Spleen (tissue), 11 donors: Measurements from ENCODE around the gene OGG1. TPM values are rescaled to one million over a fixed set of nuclear protein-coding genes. Genes with fewer than 3 reads are reported as not detected.
A peak's percentile ranks its signal among the peaks of the same experiment; 100 is the strongest.

Source experiments
- DNase-seq: peaks from one replicate; pipeline ENCODE4 v3.0.0-alpha.2; 2020
- H3K27ac ChIP-seq, 8 donors: fragments of 200-600 bp; sonication (generic) in 7 of 8; 1 replicate in 4 of 8; 2 replicates in 4 of 8; pipeline versions ENCODE4 v1.5.0 to v1.8.0; 2016 to 2021; ENCODE audit warnings: inconsistent platforms in 4 of 8, mild to moderate bottlenecking in 4 of 8, moderate library complexity in 1 of 8
- H3K27me3 ChIP-seq, 7 donors: fragments of 200-600 bp; sonication (generic) in 6 of 7; replicated peaks in 1 of 7; 1 replicate in 4 of 7; 2 replicates in 3 of 7; pipeline versions ENCODE4 v1.5.0 to v1.8.0; 2016 to 2021; ENCODE audit warnings: inconsistent platforms in 3 of 7, mild to moderate bottlenecking in 1 of 7
- H3K36me3 ChIP-seq, 6 donors: fragments of 200-600 bp; sonication (generic) in 5 of 6; 1 replicate in 4 of 6; 2 replicates in 2 of 6; pipeline versions ENCODE4 v1.5.0 to v1.8.0; 2016 to 2021; ENCODE audit warnings: inconsistent platforms in 2 of 6
- H3K4me1 ChIP-seq, 6 donors: fragments of 200-600 bp; sonication (generic) in 5 of 6; 1 replicate in 3 of 6; 2 replicates in 3 of 6; pipeline versions ENCODE4 v1.5.0 to v1.8.0; 2016 to 2021; ENCODE audit warnings: inconsistent platforms in 3 of 6
- H3K4me3 ChIP-seq, 8 donors: fragments of 200-600 bp; sonication (generic) in 7 of 8; 1 replicate in 4 of 8; 2 replicates in 4 of 8; pipeline versions ENCODE4 v1.5.0 to v1.8.0; 2016 to 2021; ENCODE audit warnings: inconsistent platforms in 4 of 8, mild to moderate bottlenecking in 4 of 8, moderate library complexity in 2 of 8
- H3K9me3 ChIP-seq, 8 donors: fragments of 200-600 bp; sonication (generic) in 7 of 8; 1 replicate in 4 of 8; 2 replicates in 4 of 8; pipeline versions ENCODE4 v1.5.0 to v1.8.0; 2016 to 2021; ENCODE audit warnings: inconsistent platforms in 4 of 8
- CTCF ChIP-seq, 11 experiments: fragments of 200-600 bp in 7 of 11; fragments of 450-650 bp in 4 of 11; sonication (generic) in 4 of 11; IDR thresholded peaks in 8 of 11; conservative IDR thresholded peaks in 3 of 11; 1 replicate in 7 of 11; 2 replicates in 4 of 11; pipeline versions ENCODE4 v1.4.0 to v1.8.0; 2016 to 2021; ENCODE audit warnings: antibody characterized with exemption in 11 of 11, inconsistent platforms in 4 of 11, mild to moderate bottlenecking in 1 of 11
- POLR2A ChIP-seq, 3 donors: fragments of 450-650 bp; IDR thresholded peaks; one replicate each; pipeline ENCODE4 v1.5.1; 2017; ENCODE audit warnings: antibody characterized with exemption in 3 of 3, mild to moderate bottlenecking in 1 of 3
- POLR2AphosphoS5 ChIP-seq, 3 donors: sonication (generic); formaldehyde crosslinking; IDR thresholded peaks; one replicate each; pipeline ENCODE4 v1.5.1; 2017; ENCODE audit warnings: antibody characterized with exemption in 3 of 3
- WGBS, 5 donors: extraction: QIAGEN DNeasy Blood & Tissue Kit in 3 of 5; methylation state at CpG; one replicate each; pipeline versions ENCODE4 v1.1.5 to v1.1.7; 2013 to 2018; 5-methylcytosine and 5-hydroxymethylcytosine counted together
- intact Hi-C: fragments of 100-400 bp; cut with DNase I; formaldehyde crosslinking; loops from one replicate; pipeline ENCODE4 v1.15.0; 2023; ENCODE audit warnings: low total_unique reads
- polyA plus RNA-seq, 3 donors: library from polyadenylated mRNA; stranded (reverse); fragments of 200-250 nt; gene quantifications; one replicate each; pipeline ENCODE4 v1.2.1, GENCODE V29; 2013
- total RNA-seq, 7 donors: library from RNA; depleted of rRNA in 3 of 7; stranded (reverse); fragments of >200 nt in 3 of 7; fragmentation: NEBNext Ultra II Directional in 4 of 7; extraction: Animal tissue kit (Norgen Biotek cat#: 25700) in 4 of 7; gene quantifications; one replicate each; pipeline versions ENCODE4 v1.1.0 to v1.2.1, GENCODE V29; 2016 to 2021
- donor health status: healthy with polysubstance abuse.
- donor health status: DM: no; HTN: no; CAD: no; lungs with moderate emphysema.
- donor health status: DM: no; HTN: no; CAD: no.
- donor health status: Bipolar disorder and iron deficiency.
- donor health status: healthy.
- donor health status: DM: no; HTN: no; CAD: no.
- donor health status: DM: yes; HTN: yes; CAD: no.

The OGG1 gene
- total and polyA plus RNA-seq, 10 donors, result 9.3 to 34.5 (median 26.7) TPM

DNA sequence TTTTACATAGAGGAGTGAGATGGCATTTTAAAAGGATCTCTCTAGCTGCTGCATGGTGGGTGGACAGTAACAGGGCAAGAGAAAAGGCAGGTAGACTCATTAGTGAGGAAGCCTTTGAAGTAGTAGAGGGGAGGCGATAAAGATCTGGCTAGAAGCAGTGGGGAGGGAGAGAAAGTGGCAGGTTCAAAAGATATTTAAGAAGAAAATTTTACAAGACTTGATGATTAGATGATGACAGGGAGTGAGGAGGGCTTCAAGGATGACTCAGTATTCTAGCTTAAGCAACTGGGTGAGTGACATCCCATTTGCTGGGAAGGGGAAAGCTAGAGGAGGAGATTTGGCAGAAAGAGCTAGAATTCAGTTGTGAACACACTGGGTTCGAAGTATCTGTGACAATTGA is 22.0 kb upstream of the OGG1 start:
- TF ChIP-seq CTCF (IDR thresholded peaks at IDR 0.05 in 8 of 11, conservative IDR thresholded peaks at IDR 0.05 in 3 of 11) (no peak), POLR2AphosphoS5 (IDR thresholded peaks at IDR 0.05) (no peak), POLR2A (IDR thresholded peaks at IDR 0.05) (no peak)
- no peaks in the 10 kb centered on the region for H3K9me3 ChIP-seq
- H3K36me3 ChIP-seq, result no peaks in the 10 kb centered on the region
- WGBS, 5 donors, result 86 to 94% (median 90%) methylated on average over 2 of the region's 2 CpGs
- DNase-seq, result no peak
- peak overlapping the region in 3 of 8 donors; percentile 41 to 45 (median 41) for H3K27ac ChIP-seq
- H3K4me1 ChIP-seq, result peaks cover 11 to 36% (median 25%) of the 10 kb centered on the region in 6 donors
- H3K4me3 ChIP-seq, result no peak overlapping the region
- intact Hi-C loops, result no loop called here
- H3K27me3 ChIP-seq, result no peaks in the 10 kb centered on the region

DNA sequence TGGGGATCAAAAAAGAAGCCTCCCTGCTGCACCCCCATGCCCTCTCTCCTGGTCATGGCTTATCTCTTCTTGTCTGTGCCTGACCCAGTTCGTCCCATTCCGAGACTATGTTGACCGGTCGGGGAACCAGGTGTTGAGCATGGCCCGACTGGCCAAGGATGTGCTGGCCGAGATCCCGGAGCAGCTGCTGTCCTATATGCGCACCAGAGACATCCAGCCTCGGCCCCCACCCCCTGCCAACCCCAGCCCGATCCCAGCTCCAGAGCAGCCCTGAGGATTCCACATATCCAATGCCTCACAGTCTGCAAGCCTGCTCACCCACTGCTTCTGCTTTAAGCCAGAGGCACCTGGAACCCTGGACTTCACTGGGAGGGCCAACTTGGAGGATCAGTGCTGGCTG is 20.3 kb upstream of the OGG1 start:
- no peak overlapping the region for H3K27ac ChIP-seq
- TF ChIP-seq POLR2AphosphoS5 (IDR thresholded peaks at IDR 0.05) (no peak), POLR2A (IDR thresholded peaks at IDR 0.05) (no peak), CTCF (IDR thresholded peaks at IDR 0.05 in 8 of 11, conservative IDR thresholded peaks at IDR 0.05 in 3 of 11) (no peak)
- DNase-seq, result peak; percentile 80
- H3K9me3 ChIP-seq, result no peaks in the 10 kb centered on the region
- WGBS, 5 donors, result 89 to 97% (median 95%) methylated on average over 9 to 10 of the region's 10 CpGs
- peaks cover 24 to 53% (median 41%) of the 10 kb centered on the region in 6 donors for H3K4me1 ChIP-seq
- no peaks in the 10 kb centered on the region for H3K27me3 ChIP-seq
- no peak overlapping the region for H3K4me3 ChIP-seq
- H3K36me3 ChIP-seq, result peaks cover 0 to 6% (median 3%) of the 10 kb centered on the region in 6 donors
- intact Hi-C loops, result no loop called here

DNA sequence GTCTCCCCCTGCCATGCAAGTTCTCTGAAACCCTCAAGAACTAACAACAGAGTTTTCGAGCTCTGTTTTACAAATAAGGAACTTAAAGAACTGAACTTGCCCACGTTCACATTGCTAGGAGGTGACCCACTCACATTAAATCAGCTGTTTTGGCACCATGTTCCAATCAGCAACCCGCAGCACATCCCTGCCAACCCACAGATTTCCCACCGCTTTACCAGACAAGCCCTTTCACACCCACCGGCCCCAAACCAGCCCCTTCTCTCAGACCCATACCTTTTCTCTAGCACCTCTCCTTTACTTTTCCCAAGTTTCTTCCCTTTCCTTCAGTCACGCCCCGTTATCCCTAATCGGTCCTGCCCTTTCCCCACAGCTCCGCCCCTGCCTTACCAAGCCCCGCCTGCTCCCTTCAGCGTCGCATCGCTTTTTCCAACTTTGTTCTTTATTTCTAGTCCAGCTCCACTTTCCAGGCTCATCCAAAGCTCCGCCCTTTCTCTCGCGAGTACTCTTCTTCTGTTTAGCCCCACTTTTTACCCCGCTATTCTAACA is 19.0 kb upstream of the OGG1 start:
- peaks cover 28 to 66% (median 53%) of the 10 kb centered on the region in 6 donors for H3K4me1 ChIP-seq
- WGBS, 5 donors, result 1 to 3% (median 2%) methylated on average over 16 to 17 of the region's 17 CpGs
- no peak for DNase-seq
- TF ChIP-seq POLR2AphosphoS5 (IDR thresholded peaks at IDR 0.05) (no peak), POLR2A (IDR thresholded peaks at IDR 0.05) (no peak), CTCF (IDR thresholded peaks at IDR 0.05 in 8 of 11, conservative IDR thresholded peaks at IDR 0.05 in 3 of 11) (peak in 2 of 11 experiments; percentile 33 to 35)
- peak overlapping the region; percentile 91 to 99 (median 95) for H3K27ac ChIP-seq
- no peaks in the 10 kb centered on the region for H3K9me3 ChIP-seq
- intact Hi-C loops, result no loop called here
- H3K36me3 ChIP-seq, result peaks cover 0 to 19% (median 14%) of the 10 kb centered on the region in 6 donors
- H3K27me3 ChIP-seq, result no peaks in the 10 kb centered on the region
- peak overlapping the region; percentile 53 to 99 (median 96) for H3K4me3 ChIP-seq

- Histone ChIP-seq H3K36me3 (peaks cover 0 to 26% (median 18%) of the 10 kb centered on the region in 6 donors), H3K9me3 (no peaks in the 10 kb centered on the region), H3K27me3 (no peaks in the 10 kb centered on the region), H3K4me1 (peaks cover 28 to 71% (median 56%) of the 10 kb centered on the region in 6 donors), H3K4me3 (peak within 1 kb of the TSS; percentile 66 to 99 (median 96)), H3K27ac (peak within 1 kb of the TSS; percentile 91 to 99 (median 95))
- WGBS, 5 donors, result 0 to 1% (median 1%) methylated on average over 46 to 88 of the region's 88 CpGs
- DNase-seq, result peak; percentile 100
- intact Hi-C loops, result no loop called here
- TF ChIP-seq CTCF (IDR thresholded peaks at IDR 0.05 in 8 of 11, conservative IDR thresholded peaks at IDR 0.05 in 3 of 11) (peak in 8 of 11 experiments; percentile 5 to 72 (median 36)), POLR2A (IDR thresholded peaks at IDR 0.05) (peak in 2 of 3 donors; percentile 14 to 38), POLR2AphosphoS5 (IDR thresholded peaks at IDR 0.05) (peak; percentile 94 to 97 (median 95))
Observed at GRCh38 chr3:9731206-9732079, 18.3 kb upstream of the OGG1 start, which contains the start of gene BRPF1. BRPF1 (plus strand) TSS chr3:9731735; CDS start chr3:9734141, 2,406 bp downstream.
